GM21528 (cell line): ENCODE measurements around the gene LASP1NB.
"Not testable (repeated sequence)": the region's sequence is repeated elsewhere in the genome, so short reads cannot be mapped to it uniquely, and the experiment has no call there.

Experiments
- ATAC-seq: cut with Tn5 transposase; IDR thresholded peaks from one replicate; pipeline ENCODE4 v1.9.1; 2021; ENCODE audit warnings: mild to moderate bottlenecking, moderate library complexity; ENCODE audit not compliant: unreplicated experiment, low FRiP score

Gene LASP1NB

DNA sequence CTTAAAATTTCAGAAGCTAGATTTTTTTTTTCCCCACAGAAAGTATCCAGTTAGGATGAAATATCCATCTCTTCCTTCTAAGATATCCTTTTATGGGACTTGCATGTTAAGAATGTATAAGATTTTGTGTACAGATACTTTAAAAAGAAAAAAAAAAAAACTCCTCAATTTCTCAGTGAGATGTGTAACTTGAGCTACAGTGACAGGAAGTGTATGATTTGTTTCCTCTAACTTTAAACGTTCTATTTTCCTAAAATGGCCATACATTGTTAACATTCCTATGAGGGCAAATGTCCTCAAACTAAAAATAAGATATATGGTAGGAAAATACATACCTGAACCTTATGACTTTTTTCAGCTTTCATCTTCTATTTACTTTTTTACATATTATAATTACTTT is 32.9 kb downstream of the LASP1NB start:
- ATAC-seq = no peak

DNA sequence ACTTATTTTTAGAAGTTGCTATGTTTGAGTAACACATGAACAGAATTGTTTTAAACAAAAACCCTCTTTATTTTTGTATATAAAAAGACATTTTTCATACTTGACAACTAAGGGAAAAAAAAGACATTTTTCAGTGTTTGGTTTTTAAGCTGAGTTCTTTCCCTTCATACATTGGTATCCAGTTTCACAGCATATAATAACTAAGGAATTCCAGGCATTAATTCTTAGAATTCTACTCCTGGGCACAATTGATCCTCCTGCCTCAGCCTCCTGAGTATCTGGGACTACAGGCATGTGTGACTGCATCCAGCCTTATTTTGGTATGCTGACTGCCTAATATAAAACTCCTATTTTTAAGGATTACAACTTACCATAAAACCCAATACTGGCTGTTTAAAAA is 33.3 kb downstream of the LASP1NB start:
- ATAC-seq = no peak

DNA sequence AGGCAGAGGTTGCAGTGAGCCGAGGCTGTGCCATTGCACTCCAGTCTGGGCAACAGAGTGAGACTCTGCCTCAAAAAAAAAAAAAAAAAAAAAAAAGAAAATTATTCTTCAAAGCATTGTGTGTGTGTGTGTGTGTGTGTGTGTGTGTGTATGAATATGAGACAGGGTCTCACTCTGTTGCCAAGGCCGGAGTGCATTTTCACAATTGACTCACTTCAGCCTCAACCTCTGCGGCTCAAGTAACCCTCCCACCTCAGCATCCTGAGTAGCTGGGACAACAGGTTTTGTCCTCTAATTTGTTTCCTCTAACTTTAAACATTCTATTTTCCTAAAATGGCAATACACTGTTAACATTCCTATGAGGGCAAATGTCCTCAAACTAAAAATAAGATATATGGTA is 34.1 kb downstream of the LASP1NB start:
- ATAC-seq = no peak

DNA sequence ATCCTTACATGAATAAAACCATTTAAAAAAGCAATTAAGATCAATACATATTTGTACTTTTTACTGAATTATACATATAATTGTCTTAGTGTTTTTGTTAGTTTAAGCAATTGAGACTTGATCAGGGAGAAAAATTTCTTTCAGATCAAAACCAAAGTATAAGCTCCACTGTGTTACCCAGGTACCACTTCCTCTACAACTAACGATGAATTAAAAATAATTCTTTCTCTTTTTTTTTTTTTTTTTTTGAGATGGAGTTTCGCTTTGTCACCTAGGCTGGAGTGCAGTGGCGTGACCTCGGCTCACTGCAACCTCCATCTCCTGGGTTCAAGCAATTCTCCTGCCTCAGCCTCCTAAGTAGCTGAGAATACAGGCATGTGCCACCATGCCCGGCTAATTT is 35.0 kb downstream of the LASP1NB start:
- ATAC-seq = no peak

DNA sequence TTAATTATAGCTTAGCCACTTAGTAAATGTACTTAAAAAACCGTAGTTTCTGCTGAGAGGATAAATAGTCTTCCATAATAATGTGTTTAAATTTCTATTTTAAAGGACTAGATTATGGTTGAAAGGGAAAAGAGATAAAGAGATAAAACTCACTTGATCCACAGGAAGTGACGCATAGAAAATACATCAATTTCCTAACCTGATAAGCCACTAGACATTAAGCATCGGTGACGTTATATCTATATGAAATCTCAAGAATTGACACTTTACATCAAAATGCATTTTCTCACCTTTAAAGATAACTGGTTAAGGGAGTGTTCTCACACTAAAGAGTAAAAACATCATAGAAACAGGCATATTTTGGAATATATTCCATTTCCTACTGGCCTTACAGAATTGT is 36.0 kb downstream of the LASP1NB start:
- no peak for ATAC-seq

DNA sequence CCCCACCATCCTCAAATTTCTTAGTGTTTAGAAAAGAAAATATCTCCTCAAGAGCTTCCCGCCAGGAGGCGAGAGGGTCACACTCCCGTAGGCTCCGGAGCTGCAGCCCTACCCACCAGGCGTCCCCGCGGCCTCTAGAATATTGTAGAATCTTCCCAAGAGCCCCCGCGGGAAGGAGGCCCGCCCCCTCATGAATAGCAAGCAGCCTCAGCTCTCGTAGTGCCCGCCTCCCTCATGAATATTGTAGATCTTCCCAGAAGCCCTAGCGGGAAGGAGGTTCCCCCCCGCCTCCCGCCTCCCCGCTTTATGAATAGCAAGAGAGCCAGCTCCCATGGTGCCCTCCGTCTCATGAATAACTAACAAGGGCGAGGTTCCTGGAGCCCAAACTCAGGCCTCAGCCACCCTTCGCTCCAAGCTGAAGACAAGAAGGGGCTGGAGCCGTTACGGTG is 41.9 kb downstream of the LASP1NB start, which contains the start of gene FBXO47:
TSS of gene FBXO47 (minus strand) at position 114 of the 449 bp plus-strand sequence. CDS start 4,378 bp downstream, outside the sequence.
- no peak for ATAC-seq

DNA sequence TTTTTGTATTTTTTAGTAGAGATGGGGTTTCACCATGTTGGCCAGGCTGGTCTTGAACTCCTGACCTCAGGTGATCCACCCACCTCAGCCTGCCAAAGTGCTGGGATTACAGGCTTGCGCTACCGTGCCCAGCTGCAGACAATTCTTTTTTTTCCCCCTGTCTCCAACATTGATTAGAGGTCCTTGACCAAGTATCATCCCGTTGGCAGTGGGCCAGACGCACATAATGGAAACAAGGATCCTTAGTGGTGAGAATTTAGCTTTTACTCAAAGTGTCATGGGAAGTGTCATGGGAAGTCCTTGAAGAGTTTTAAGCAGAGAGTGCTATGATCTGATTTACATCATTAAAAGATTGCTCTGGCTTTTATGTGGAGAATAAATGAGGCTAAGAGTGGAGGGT is 43.9 kb downstream of the LASP1NB start:
- ATAC-seq = no peak

DNA sequence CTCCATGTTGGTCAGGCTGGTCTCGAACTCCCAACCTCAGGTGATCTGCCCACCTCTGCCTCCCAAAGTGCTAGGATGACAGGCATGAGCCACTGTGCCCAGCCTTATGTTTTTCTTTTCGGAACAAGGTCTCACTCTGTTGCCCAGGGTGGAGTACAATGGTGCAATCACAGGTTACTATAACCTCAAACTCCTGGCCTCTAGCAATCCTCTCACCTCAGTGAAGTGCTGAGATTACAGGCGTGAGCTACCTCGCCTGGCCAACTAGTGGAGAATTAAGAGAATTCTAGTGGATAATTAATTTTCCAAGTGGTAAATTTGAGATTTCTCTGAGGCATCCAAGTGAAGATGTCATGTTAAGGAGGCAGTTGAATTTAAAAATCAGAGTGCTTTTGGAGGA is 44.7 kb downstream of the LASP1NB start:
- no peak for ATAC-seq

DNA sequence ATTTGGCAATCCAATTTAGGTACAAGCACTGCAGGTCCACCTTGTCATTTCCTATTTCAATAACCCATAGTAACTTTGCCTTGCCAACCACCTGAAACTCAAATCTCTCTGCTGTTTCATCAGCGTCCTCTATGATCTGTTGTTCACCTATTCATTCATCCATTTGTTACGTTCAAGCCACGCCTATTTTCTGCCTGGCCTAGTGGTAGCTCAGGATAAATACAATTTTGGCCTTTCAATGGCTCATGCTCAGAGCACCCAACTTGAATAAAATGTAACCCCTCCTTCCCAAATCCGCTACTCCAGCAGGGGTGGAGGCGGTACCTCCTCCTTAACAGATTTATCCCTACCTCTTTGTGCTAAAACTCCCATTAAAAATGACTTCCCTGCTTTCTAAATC is 45.4 kb downstream of the LASP1NB start:
- no peak for ATAC-seq

DNA sequence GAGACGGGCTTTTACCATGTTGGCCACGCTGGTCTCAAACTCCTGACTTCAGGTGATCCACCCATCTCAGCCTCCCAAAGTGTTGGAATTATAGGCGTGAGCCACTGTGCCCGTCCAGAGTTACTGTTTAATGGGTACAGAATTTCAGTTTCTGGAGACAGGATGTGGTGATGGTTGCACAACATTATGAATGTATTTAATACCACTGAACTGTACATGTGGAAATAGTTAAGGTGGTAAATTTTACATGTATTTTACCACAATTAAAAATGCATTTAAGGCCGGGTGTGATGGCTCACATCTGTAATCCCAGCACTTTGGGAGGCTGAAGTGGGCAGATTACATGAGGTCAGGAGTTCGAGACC is 50.8 kb downstream of the LASP1NB start:
- not testable (repeated sequence) for ATAC-seq

DNA sequence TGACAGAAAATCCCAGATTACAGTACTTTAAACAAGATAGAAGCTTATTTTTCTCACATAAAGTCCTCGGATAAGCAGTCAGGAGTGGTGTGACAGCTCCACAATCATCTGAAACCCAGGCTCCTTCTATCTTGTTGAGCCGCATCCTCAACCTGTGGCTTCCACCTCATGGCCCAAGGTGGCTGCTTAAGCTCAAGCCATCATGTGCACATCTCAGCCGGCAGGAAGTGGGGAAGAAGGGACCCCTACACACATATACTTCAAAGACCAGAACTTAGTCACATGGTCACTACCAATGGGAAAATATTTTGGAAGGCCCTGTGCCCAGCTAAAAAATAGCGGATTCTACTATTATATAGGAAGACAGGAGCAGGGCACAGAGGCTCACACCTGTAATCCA is 52.8 kb downstream of the LASP1NB start:
- no peak for ATAC-seq
